HG03354 (cell line): Measurements from ENCODE around the gene LCN6.
"Not testable (repeated sequence)": the region's sequence is repeated elsewhere in the genome, so short reads cannot be mapped to it uniquely, and the experiment has no call there.

Source experiments
- ATAC-seq: cut with Tn5 transposase; IDR thresholded peaks from one replicate; pipeline ENCODE4 v1.9.1; 2021; ENCODE audit warnings: mild to moderate bottlenecking; ENCODE audit not compliant: unreplicated experiment, poor library complexity, severe bottlenecking

The LCN6 gene, protein sequence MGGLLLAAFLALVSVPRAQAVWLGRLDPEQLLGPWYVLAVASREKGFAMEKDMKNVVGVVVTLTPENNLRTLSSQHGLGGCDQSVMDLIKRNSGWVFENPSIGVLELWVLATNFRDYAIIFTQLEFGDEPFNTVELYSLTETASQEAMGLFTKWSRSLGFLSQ

DNA sequence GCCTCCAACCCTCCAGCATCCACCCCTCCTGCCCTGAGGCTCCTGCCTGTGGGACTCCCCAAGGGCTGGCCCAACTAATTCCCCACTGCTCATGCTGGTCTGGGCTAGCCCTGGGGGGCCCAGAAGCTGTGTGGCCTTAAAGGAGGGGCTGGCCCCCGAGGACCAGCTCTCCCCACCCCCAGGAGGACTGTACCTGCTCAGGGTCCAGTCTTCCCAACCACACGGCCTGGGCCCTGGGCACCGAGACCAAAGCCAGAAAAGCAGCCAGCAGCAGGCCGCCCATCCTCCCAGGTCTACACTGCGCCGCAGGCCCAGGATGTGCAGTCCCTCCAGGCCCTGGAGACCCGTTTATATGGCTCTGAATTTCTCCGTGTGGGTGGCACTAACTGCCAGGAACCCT is at the start of gene LCN6:
LCN6 (minus strand) TSS at position 325 of the 400 bp plus-strand sequence; CDS start at position 283, 42 bp downstream.
- no peak for ATAC-seq

DNA sequence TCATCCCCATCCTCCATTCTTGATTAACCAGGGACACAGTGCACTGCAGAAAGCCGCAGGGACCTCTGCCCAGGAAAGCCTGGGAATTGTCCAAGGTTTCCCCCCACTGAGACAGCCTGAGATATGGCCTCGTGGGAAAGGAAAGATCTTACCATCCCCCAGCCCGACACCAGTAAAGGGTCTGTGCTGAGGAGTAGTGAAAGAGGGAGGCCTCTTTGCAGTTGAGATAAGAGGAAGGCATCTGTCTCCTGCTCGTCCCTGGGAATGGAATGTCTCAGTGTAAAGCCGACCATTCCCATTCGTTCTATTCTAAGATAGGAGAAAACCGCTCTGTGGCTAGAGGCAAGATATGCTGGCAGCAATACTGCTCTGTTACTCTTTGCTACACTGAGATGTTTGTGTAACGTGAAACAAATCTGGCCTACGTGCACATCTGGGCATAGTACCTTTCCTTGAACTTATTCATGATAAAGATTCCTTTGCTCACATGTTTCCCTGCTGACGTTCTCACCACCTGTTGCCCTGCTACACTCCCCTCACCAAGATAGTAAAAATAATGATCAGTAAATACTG is 48.5 kb upstream of the LCN6 start:
- ATAC-seq: not testable (repeated sequence)

DNA sequence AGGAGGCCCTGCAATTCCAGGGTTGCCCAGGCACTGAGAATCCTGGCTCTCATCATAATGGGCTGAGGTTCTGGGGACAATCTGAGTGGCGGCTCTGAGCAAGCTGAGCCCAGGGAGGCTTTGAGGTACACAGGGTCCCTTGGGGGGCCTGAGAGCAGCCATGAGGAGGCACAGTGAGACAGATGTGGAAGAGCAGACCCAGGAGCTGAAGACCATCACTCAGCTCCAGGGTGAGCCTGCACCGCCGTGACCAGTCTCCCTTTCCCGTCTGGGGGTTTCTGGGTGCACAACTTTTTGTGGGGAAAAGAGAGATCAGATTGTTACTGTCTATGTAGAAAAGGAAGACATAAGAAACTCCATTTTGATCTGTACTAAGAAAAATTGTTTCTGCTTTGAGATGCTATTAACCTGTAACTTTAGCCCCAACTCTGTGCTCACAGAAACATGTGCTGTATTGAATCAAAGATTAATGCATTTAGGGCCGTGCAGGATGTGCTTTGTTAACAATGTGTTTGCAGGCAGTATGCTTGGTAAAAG is 48.0 kb upstream of the LCN6 start, which contains the start of gene CCDC183:
CCDC183 (plus strand) TSS at position 101 of the 537 bp plus-strand sequence; CDS start at position 161, 60 bp downstream.
- ATAC-seq: no peak

DNA sequence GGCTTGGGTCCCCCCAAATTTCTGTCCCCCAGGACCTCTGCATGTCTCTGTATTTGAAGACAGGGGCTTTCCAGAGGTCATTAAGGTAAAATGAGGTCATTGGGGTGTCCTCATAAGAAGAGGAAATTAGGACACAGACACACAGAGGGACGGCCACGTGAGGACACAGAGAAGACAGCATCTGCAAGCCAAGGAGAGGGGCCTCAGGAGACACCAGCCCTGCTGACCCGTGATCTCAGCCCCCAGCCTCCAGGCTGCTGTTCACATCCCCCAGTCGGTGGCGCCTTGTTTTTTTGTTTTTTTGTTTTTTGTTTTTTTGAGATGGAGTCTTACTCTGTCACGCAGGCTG is 46.6 kb upstream of the LCN6 start:
- ATAC-seq: no peak

DNA sequence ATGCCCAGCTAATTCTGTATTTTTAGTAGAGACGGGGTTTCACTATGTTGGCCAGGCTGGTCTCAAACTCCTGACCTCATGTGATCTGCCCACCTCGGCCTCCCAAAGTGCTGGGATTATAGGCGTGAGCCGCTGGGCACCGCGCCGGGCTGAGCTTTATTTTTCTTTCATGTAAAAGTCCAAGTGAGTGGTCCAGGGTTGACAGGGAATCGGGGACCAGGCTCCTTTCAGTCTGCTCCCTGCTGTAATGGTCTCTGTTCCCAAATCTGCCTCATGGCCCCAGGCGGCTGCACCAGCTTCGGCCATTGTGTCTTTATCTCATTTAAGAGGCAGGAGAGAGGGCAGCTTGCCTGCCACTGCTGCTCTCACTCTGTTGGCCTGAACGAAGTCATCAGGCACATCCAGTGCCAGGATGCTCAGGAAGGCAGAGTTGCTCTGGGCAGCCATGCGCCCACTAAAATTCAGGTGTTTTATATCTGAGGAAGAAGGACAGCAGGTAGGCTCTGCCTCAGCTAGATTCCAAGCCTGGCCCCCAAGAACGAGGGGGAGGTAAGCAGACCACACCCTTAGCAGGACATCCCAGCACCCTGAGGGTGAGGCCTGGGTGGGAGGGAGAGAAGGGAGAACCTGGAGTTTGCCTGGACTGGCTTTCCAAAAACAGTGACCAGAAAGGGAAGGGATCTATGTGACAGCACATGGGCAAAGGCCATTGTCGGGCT is 46.1 kb upstream of the LCN6 start:
- ATAC-seq: no peak

DNA sequence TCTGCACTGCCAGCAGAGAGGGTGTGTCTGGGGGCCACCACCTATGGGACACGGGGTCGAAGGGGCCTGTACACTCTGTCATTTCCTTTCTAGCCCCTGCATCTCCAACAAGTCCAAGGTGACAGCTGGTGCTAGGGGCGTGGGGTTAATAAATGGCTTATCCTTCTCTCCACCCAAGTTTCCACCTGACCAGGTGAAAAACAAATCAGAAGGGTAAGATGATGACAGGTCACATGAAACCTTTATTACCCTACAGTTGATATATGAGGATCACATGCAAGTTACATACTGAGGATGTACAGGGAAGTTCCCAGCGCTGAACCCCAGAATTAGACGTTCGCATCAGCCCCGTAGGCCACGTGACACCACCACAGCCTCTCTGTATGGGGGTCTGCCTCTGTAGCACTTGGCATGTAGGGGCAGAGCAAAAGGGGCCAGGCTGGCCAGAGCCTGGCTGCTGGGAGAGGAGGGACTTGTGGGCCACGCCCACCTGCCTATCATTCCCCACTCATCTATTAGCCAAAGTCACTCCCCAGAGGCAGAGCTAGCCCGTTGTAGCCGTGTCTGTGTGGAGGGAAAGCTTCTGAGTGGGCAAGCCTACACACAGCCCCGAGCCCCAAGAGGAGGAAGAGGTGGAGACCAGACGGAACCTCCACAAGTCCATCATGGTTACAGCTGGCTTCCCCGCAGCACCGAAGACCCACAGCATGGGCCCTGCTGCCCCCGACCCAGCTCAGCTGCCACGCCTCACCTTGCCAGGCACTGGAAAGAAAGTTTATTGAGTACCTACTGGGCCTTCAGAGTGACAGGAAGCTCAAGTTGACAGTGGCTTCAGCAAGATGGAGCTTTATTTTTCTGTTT is 45.0 kb upstream of the LCN6 start:
- ATAC-seq: no peak

DNA sequence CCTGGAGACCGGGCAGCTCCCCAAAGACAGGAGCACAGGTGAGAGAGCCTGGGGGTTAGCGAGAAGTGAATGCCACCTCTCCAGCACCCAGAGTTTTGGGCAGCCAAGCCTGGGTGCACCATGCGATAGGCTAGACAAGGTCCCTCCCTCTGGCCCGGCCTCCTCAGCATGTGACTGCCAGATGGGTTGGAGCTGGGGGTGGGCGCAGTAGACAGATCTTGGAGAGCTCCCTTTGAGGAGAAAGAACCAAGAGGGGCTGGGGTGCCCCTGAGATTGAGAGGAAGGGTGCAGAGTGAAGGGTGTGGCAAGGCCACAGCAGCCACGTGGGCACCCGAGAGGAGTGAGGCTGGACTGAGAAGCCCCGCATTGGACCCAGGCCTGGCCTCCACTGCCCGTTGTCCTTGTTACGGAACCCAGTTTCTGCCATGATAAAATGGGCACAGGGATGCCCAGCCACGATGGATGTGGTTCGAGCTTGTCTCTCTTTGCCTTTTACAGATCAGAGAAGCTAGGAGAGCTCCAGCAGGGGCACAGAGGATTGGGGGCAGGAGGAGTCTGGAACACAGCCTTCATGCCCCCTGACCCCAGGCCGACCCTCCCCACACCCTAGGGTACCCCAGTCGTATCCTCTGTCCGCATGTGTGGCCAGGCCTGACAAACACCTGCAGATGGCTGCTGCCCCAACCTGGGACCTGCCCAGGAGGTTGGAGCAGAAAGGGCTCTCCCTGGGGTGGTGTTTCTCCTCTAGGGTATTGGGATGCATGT is 44.2 kb upstream of the LCN6 start:
- ATAC-seq: no peak

DNA sequence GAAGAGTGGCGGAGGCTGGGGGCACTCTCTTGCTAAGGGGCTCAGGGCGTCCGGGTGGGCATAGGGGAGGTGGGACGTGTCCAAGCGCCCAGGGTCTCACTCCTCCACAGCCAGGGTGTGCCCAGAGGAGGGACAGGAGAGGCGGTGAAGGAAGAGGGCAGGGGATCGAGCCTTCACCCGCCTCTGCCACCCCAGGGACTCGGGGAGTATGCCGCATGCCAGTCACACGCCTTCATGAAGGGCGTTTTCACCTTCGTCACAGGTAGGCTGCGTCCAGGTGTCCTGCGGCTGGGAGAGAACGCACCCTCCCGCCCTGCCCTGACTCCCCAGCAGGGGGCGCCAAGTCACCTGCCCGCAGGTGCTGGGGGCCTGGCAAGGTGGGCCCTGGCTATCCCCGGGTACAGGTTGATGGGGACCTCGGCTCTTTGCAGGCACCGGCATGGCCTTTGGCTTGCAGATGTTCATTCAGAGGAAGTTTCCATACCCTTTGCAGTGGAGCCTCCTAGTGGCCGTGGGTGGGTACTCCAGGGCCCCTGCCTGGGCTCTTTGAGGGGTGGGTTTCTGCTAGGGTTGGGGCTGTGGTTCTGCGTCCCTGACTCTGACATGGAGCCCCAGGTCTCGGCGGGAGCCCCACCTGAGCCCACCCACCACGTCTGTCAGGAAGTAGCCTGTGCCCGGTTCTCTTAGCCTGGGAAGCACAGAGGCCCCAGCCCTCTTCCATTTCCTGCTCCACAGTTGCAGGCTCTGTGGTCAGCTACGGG is 43.4 kb upstream of the LCN6 start:
- ATAC-seq: peak; percentile 18

DNA sequence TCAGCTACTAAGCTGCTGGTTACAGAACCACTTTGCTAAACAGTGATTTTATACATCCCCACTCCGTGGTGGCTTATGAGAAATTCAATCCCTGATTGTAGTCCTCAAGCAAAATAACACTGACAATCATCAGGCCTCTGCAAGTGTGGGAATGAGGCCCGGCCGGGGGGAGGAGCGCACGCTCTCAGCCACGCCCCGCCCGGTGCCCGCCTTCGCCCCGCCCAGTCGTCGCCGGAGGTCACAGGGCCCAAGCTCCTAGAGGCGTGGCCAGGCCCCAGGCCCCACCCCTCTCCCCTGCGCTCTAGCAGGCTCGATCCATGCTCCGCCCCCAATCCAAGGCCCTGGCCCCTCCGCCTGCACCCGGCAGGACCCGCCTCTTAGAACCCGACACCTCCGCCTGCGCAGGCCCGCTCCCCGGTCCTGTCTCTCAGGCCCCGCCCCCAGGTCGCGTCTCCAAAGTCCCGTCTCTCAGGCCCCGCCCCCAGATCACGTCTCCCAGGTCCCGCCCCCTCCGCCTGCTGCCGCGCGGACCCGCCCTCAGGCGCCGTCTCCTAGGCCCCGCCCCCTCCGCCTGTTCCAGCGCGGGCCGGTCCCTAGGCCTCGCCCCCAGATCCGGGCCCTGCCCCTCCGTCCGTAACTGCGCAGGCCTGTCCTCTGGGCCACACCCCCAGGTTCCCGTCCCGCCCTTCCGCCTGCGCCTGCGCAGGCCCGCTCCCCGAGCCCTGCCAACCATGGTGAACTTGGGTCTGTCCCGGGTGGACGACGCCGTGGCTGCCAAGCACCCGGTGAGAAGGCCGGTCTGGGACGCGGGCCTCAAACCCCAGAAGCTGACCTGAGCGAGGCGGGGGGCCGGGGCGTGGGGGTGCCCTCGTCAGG is 42.6 kb upstream of the LCN6 start, which contains the start of gene TMEM141:
TMEM141 (plus strand) TSS at position 705 of the 876 bp plus-strand sequence; CDS start at position 732, 27 bp downstream.
- ATAC-seq: peak; percentile 84

DNA sequence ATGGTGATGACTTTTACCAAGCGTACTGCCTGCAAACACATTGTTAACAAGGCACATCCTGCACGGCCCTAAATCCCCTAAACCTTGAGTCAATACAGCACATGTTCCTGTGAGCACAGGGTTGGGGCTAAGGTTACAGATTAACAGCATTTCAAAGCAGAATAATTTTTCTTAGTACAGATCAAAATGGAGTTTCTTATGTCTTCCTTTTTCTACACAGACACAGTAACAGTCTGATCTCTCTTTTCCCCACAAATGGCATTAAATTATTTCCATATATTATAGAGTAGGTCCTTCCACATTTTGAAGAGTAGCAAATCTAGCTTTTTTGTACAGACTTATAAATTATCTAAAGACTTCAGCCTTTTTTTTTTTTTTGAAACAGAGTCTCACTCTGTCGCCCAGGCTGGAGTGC is 41.2 kb upstream of the LCN6 start:
- no peak for ATAC-seq

DNA sequence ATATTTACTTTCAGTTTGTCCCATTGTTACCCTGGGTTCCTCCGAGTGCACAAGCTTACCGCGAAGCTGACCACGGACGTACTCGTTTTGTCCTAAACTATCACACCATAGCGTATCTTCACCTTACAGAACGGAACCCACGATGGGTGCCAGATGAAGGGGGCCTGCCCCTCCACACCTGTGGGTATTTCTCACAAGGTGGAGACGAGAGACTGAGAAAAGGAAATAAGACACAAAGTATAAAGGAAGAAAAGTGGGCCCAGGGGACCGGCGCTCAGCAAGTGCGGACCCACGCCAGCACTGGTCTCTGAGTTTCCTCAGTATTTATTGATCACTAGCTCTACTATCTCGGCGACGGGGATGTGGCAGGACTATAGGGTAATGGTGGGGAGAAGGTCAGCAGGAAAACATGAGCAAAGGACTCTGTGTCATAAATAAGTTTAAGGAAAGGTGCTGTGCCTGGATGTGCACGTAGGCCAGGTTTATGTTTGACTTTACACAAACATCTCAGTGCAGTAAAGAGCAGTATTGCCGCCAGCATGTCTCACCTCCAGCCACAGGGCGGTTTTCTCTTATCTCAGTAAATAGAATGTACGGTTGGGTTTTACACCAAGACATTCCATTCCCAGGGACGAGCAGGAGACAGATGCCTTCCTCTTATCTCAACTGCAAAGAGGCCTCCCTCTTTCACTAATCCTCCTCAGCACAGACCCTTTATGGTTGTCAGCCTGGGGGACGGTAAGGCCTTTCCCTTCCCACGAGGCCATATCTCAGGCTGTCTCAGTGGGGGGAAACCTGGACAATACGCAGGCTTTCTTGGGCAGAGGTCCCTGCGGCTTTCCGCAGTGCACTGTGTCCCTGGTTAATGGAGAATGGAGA is 40.6 kb upstream of the LCN6 start:
- ATAC-seq: not testable (repeated sequence)

DNA sequence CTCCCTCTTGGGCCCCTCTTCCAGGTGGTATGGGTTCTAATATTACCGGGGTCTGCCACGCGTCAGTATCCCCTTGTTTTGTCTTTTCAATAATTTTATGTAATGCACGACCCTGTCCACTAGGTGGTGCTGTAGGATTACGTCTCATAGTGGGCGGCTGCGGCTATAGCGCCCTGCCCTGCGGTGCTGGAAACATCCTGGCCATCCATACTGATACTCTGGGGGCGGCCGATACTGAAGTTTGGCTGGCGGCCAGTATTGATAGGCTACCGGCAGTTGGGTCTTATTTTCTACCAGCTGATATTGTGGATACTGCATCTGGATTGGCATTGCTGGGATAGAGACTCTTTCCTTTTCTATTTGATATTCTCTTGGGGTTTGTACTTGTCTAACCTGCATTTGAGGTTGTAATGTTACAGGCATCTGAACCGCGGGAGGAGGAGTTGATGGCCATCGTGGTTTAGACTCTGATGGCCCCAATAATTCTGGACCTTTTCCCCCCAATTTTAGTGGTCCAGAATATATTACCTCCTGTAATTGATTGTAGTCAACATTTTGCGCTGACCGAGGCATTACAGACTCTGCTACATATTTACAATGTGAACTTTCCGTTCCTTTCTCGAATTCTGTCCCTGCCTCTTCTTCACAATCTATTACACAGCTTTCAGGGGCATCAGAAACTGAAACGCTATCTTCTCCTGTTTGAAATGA is 39.5 kb upstream of the LCN6 start:
- ATAC-seq: no peak

DNA sequence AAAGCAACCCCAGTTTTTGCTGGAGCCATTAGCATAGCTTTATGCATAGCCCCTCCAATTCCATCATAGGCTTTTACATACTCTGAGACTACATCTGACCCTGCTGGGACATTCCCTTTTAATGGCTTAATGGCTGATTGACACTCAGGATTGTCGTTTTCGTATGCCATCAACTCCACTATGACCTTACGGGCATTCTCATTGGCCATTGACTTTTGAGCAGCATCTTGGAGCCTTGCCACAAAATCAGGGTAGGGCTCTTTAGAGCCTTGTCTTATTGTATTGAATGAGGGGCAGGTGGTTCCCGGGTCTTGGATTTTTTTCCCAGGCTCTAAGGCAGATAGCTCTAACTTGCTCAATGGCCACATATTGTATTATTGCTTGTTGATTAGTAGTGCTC is 38.7 kb upstream of the LCN6 start:
- ATAC-seq: not testable (repeated sequence)

DNA sequence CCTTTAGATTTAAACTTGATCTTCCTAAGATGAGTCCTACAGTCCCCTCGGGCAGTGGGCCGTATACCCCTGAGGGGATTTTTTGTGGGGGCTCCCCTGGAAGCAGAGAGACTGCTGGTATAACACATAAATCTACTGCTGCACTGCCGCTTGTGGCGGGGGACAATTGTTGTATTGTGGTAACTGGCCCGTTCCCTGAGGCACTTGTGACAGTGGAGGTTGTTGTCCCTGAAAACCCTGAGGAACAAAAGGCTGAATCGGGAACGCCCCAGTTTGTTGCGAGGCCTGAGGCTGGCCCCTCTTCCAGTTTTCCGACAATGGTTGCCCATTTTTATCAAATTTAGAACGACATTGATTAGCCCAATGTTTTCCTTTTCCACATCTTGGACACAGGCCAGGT is 38.1 kb upstream of the LCN6 start:
- ATAC-seq: no peak

DNA sequence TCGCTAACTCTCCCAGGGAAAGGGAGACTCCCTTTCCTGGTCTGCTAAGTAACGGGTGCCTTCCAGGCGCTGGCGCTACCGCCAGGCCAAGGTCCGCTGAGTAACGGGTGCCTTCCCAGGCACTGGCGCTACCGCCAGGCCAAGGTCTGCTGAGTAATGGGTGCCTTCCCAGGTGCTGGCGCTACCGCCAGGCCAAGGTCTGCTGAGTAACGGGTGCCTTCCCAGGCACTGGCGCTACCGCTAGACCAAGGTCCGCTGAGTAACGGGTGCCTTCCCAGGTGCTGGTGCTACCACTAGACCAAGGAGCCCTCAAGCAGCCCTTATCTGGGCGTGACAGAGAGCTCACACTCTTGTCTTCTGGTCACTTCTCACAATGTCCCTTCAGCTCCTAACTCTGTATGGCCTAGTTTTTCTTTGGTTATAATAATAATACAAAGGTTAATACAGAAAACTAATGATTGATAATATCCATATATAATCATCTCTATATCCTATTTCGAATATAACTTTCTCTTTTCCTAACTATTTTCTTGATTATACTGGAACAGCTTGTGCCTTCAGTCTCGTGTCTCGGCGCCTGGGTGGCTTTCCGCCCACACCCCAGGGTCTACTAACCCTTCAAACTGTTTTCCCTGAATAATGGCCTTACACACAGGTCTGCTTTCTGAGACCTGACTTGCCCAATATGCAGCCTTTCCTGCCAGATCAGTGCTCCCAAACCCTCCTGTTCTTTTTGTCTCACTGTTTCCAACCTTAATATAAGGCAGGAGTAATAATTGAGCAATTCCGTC is 37.4 kb upstream of the LCN6 start:
- not testable (repeated sequence) for ATAC-seq
